OCI-LY3 (cell line): ENCODE data around the gene TMX3.

Source experiments
- CTCF ChIP-seq: fragments of 200-600, 300-600 bp; sonication (generic); IDR thresholded peaks from 2 replicates; pipeline ENCODE4 v1.5.1; 2014; ENCODE audit warnings: antibody characterized with exemption, low read length, low read depth
- EZH2phosphoT487 ChIP-seq: fragments of 200-600 bp; shearing (Covaris generic); IDR thresholded peaks from 2 replicates; pipeline ENCODE4 v1.6.1; 2018; ENCODE audit warnings: antibody characterized with exemption, mixed run types, low read depth

- TF ChIP-seq CTCF (no peak), EZH2phosphoT487 (no peak)
Measured at GRCh38 chr18:68721681-68722583, 7.0 kb upstream of the TMX3 start.
